ENCODE data around the gene GNAI2. TPM values are rescaled to one million over a fixed set of nuclear protein-coding genes. Genes with fewer than 3 reads are reported as not detected.

The GNAI2 gene
- total RNA-seq, 1 donor from 2014 or later: 372 TPM

DNA sequence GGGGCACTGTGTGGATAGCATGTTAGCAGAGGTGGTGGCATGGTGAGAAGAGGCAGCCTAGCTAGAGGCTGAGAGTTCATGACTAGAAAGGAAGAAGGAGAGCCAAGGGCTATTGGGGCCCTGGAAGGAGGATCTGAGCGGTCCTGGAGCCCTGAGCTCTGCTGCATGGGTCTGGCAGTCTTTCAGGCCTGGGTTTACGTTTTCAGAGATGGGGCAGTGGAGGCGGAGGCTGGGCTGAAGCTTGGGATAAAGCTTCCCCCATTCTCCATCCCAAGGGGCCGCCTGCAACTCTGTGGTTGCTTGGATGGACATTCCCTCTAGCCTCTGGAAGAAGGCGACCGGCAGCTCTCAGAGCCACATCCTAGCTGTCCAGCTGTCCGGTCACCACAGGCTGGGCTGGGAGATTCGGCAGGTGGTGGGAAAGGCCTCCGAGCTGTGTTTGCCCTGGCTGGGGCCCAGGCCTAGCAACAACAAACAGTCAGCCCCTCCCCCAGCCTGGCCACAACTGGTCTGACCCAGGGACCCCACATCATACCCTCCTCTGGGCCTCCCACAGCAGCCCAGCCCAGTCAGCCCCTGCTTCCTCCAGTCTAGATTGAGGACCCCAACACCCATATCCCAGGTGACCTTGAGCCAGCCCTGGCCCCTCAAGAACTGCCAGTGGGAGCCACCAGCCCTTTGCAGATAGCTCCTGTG is 32.7 kb upstream of the GNAI2 start:
- Histone ChIP-seq H3K27me3 (ENCODE audit: low read depth) (peaks cover 62% of the 10 kb centered on the region), H3K4me1 (peaks cover 17% of the 10 kb centered on the region), H3K27ac (no peak overlapping the region), H3K9me3 (no peaks in the 10 kb centered on the region), H3K36me3 (no peaks in the 10 kb centered on the region), H3K4me3 (no peak overlapping the region)
- intact Hi-C loops (cut with DNase I): no loop called here
- TF ChIP-seq, protein P1, sequence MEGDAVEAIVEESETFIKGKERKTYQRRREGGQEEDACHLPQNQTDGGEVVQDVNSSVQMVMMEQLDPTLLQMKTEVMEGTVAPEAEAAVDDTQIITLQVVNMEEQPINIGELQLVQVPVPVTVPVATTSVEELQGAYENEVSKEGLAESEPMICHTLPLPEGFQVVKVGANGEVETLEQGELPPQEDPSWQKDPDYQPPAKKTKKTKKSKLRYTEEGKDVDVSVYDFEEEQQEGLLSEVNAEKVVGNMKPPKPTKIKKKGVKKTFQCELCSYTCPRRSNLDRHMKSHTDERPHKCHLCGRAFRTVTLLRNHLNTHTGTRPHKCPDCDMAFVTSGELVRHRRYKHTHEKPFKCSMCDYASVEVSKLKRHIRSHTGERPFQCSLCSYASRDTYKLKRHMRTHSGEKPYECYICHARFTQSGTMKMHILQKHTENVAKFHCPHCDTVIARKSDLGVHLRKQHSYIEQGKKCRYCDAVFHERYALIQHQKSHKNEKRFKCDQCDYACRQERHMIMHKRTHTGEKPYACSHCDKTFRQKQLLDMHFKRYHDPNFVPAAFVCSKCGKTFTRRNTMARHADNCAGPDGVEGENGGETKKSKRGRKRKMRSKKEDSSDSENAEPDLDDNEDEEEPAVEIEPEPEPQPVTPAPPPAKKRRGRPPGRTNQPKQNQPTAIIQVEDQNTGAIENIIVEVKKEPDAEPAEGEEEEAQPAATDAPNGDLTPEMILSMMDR (IDR thresholded peaks at IDR 0.05): no peak
- no peak for ATAC-seq
- DNase-seq: no peak

DNA sequence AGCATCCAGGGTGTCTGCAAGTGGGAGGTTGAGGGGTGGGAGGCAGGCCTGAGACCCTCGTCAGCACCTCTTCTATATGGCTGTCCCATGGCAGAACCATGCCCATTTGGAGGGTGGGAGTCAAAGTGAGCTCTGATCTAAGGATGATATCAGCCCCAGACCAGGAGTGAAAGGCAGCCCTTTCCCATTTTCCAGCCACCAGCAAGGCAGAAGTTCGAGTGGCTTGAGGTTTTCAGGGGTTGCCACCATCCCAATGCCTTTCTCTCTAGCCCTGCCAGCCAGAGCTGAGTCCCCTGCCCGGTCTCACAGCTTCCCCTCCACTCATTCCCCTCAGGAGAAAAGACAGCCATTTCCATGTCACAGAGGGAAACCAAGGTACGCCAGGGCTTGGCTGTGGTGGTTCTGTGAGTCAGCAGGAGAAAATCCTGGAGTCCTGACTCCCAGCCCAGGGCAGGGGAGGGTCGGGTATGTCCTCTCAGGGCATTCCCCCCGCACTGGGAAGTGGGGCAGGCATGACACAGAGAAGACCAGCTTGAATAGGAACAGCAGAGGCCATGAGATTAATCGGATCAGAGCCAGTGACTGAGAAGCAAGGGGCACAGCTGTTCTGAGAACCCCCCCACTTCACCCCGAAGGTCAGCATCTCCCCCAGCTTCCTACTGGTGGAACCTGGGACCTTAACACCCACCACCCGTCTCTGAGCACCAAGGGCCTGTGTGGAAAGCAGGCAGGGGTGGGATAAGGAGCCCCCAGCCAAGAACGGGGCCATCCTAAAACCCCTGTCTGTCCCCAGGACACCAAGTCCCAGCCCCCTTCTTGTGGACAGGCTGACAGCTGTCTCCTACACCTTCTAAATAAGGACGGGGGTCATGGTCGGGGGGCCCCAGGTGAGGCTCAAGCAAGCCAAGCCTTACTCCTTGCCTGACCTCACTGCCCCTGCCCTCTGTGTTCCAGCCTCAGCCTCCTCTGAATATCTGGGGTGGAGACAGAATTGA is 31.9 kb upstream of the GNAI2 start:
- TF ChIP-seq, protein P1 (IDR thresholded peaks at IDR 0.05): no peak
- no peak overlapping the region for H3K4me3 ChIP-seq
- intact Hi-C loops (cut with DNase I): no loop called here
- H3K36me3 ChIP-seq: no peaks in the 10 kb centered on the region
- H3K4me1 ChIP-seq: peaks cover 17% of the 10 kb centered on the region
- DNase-seq: no peak
- peaks cover 54% of the 10 kb centered on the region for H3K27me3 ChIP-seq (ENCODE audit: low read depth)
- H3K27ac ChIP-seq: no peak overlapping the region
- ATAC-seq: no peak
- no peaks in the 10 kb centered on the region for H3K9me3 ChIP-seq

DNA sequence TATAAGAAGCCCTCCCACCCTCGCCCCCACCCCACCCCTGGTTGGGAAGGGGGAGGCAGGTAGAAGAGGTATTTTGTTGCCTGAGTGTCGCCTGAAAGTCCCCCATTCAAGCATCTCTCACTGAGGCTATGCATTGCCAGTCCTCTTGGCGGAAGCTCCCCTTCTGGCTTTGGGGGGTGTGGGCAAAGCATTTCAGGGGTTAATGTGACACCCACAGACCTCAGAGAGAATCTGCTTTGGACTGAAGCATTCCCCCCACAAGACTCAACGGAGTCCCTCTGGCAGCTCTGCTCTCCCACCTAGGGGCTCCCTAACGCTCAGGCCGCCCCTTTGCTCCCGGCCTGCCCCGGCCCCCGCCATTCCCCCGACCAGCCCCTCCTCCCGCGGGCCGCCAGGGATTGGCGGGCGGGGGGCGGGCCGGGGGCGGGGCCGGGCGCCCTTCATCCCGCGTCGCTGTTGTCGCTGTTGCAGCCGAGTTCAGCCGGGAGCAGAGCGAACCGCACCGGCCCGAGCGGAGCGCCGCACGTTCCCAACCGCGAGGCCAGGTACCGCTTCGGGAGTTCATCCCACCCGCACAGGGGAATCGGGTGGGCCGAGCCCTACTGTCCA is 31.1 kb upstream of the GNAI2 start, which contains the start of gene SLC38A3:
TSS of gene SLC38A3 (plus strand) at position 468 of the 609 bp plus-strand sequence. CDS start 8,929 bp downstream, outside the sequence.
- Histone ChIP-seq H3K4me1 (peaks cover 17% of the 10 kb centered on the region), H3K4me3 (peak within 1 kb of the TSS; percentile 48), H3K27ac (no peak within 1 kb of the TSS), H3K27me3 (ENCODE audit: low read depth) (peaks cover 53% of the 10 kb centered on the region), H3K36me3 (no peaks in the 10 kb centered on the region), H3K9me3 (no peaks in the 10 kb centered on the region)
- TF ChIP-seq, protein P1 (IDR thresholded peaks at IDR 0.05): no peak
- DNase-seq (no peak), ATAC-seq (peak; percentile 62 to 73)
- intact Hi-C loops (cut with DNase I): no loop called here

DNA sequence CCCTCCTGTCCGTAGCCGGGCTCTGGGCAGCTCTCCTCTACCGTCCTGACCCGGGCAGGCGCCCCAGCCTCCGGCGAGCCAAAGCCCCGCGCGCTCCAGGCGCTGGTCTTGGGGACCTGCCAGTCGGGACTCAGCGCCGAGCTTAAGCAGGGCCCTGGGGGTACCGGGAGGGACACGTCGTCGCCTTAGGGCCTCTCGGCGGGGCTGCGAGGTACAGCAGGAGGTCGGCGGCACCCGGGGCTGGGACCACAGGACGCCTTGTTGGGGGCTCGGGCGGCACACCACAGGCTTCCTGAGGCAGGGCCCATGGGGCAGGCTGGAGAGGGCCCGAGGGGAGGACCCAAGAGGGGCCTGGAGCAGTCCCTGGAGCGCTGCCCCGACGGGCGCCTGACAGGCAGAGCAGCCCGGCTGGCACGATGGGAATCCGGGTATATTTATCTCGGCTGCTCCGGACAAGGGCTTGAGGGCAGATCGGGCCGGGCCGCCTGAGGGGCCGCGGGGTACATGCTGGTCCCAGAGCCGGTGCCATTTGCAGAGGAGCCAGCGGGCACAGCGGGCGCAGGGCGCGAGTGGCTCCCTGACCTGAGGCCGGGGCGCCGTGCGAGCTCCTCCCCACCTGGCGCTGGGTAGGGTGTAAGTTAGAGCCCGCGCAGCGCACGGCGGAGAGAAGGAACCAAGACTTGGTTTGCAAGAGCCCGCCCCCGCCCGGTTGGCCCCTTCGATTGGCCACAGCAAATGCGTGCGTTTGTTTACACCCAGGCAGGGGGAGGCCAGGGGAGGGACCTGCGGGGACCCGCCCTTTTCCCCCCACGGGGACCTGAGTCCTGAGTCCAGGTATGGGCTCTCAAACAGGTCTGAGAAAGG is 30.4 kb upstream of the GNAI2 start:
- Histone ChIP-seq H3K4me1 (peaks cover 17% of the 10 kb centered on the region), H3K27me3 (ENCODE audit: low read depth) (peaks cover 53% of the 10 kb centered on the region), H3K27ac (no peak overlapping the region), H3K36me3 (no peaks in the 10 kb centered on the region), H3K9me3 (no peaks in the 10 kb centered on the region), H3K4me3 (peak overlapping the region; percentile 48)
- peak; percentile 66 for DNase-seq
- TF ChIP-seq, protein P1 (IDR thresholded peaks at IDR 0.05): no peak
- intact Hi-C loops (cut with DNase I): no loop called here
- ATAC-seq: peak; percentile 54 to 68

Measured in lower lobe of right lung (tissue), 2 donors.